ENCODE data around the gene LRP5.

DNA sequence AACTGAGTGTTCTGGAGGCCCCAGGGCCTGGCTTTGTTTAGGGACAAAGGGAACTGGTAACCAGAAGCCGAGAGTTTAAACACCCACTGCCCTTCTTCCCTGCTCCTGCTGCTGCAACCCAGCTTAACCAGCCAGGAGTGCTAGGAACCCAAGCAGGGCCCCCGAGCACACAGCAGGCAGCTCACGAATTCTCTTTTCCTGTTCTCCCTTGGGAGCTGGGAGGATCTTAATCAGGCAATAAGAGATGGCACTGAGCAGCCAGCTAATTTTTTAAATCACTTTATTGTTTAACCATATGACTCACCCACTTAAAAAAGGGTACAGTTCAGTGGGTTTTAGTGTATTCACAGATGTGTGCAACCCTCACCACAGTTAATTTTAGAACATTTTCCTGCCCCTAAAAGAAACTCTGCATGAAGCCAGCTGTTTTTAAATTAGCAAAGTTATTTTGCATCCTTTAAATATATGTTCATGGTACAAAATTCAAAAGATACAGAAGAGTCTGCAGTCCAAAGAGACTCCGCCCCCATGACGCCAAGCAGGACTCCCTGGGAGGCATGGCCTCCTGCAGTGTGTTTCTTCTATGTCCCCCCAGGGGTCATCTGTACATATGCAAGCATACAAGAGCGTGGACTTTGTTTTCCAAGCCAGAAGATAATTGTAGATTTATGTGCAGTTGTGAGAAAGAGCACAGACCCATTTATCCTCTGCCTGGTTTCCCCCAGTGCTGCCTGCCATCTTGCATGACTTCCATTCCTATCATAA lies 129.3 kb downstream of the LRP5 start:
- TF ChIP-seq CTCF (IDR thresholded peaks at IDR 0.05) (no peak), POLR2A (IDR thresholded peaks at IDR 0.05) (no peak)
